Measurements from ENCODE around the gene PLPPR2.
"Not testable (repeated sequence)": the region's sequence is repeated elsewhere in the genome, so short reads cannot be mapped to it uniquely, and the experiment has no call there.

Gene PLPPR2

GRCh38 chr19:11345122-11345803 is 10.0 kb upstream of the PLPPR2 start:
- peak overlapping the region; percentile 92 for H3K27ac ChIP-seq
- TF ChIP-seq ZFX (IDR thresholded peaks at IDR 0.05; ENCODE audit: borderline replicate concordance) (no peak), CTCF (IDR thresholded peaks at IDR 0.05) (peak; percentile 1; the same call in 1 of the 2 replicates)

DNA sequence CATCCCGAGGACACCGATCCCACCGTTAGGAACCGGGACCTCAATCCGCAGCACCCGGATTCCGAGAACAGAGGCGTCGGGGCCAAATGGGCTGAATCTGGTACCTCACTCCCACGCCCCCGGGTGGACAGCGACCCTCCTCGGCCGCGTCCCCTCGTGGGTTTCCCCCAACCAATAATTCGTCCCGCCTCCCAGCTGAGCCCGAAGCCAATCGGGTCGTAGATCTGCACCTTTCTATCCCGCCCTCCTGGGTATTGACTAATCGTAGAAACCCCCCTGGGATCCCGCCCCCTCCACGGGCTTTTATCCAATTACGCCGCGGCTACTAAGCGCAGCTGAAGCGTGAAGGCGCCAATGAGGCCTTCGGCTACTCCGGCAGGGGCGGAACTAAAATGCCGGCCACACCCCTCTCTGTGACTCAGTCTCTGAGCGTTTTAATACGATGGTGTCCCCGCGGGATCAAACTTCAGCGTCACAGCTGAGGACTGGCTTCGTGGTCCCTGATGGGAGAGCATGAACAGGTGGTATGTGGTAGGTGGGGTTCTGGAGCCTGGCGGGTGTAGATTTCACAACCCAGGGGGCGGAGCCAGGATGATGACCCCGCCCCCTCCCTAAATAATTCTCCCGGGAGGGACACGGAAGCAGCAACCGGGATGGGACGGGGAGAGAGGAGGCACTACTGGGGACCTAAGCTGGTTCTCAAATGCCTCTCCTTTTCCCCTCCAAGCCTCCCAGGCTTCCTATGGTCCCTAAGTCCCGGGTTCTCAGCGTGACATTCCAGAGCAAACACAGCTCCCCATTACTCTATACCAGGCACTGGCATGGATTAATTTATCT is 8.9 kb upstream of the PLPPR2 start, which contains the start of the genes CCDC159 and TMEM205:
CCDC159 (plus strand) TSS at position 416 of the 837 bp plus-strand sequence; CDS start at position 504, 88 bp downstream.
TMEM205 (minus strand) TSS at position 165 of the 837 bp plus-strand sequence. CDS start 649 bp downstream, outside the sequence.
- H3K27ac ChIP-seq = peak within 1 kb of the TSS; percentile 92
- TF ChIP-seq CTCF (IDR thresholded peaks at IDR 0.05) (peak; percentile 20), ZFX (IDR thresholded peaks at IDR 0.05; ENCODE audit: borderline replicate concordance) (no peak)

DNA sequence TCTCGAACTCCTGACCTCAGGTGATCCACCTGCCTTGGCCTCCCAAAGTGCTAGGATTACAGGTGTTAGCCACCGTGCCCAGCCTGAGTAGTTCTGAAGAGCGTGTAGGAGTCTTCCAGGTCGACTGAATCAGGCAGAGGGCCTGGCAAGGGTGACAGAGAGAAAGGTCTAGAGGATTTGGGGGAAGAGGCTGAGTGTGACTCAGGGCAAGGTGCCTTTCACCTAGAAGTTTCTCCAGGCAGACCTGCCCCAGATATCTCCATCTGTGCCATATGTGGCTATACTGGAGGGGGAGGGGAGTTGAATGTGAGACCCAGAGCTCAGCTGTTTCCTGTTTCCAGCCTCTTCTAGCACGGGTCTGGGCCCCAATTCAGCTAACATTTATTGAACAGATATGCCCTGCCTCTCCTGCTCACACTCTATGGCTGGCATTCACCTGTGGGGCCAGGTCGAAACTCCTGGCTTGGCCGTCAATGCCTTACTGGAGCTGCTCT is 7.6 kb upstream of the PLPPR2 start:
- H3K27ac ChIP-seq = peak overlapping the region; percentile 92
- TF ChIP-seq CTCF (IDR thresholded peaks at IDR 0.05) = no peak
- no peak for TF ChIP-seq ZFX (IDR thresholded peaks at IDR 0.05; ENCODE audit: borderline replicate concordance)

DNA sequence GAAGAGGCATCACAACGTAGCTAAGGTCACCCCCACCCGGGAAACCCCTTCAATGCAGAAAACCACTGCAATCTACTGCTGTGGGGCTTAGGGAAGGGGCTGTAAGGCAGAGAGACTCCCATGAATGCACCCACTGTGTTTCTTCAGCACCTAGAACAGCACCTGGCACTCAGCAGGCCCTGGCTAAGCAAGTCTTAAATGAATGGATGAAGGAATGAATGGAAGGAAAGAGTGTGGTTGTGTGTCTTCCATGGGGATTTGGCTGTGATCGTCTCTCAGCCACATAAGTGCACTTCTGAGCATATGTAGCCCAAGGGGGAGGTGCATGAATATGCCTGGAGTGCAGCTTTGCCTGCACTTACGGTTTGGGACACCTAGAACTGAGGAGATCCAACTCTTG is 6.1 kb upstream of the PLPPR2 start:
- H3K27ac ChIP-seq = no peak overlapping the region
- TF ChIP-seq CTCF (IDR thresholded peaks at IDR 0.05) (no peak), ZFX (IDR thresholded peaks at IDR 0.05; ENCODE audit: borderline replicate concordance) (no peak)

GRCh38 chr19:11354102-11354501 is 1.1 kb upstream of the PLPPR2 start:
- H3K27ac ChIP-seq = not testable (repeated sequence)

- no peak for TF ChIP-seq CTCF (IDR thresholded peaks at IDR 0.05)
- TF ChIP-seq ZFX (IDR thresholded peaks at IDR 0.05; ENCODE audit: borderline replicate concordance) = no peak
- no peak overlapping the region for H3K27ac ChIP-seq
These were observed 804 bp downstream of the PLPPR2 start for GRCh38 chr19:11356074-11356397.

- H3K27ac ChIP-seq = no peak overlapping the region
- TF ChIP-seq CTCF (IDR thresholded peaks at IDR 0.05) (no peak), ZFX (IDR thresholded peaks at IDR 0.05; ENCODE audit: borderline replicate concordance) (no peak)
These were observed 1.7 kb downstream of the PLPPR2 start for GRCh38 chr19:11356676-11357550.

Measured in 22Rv1 (cell line).